Hematopoietic multipotent progenitor cell treated with erythropoietin and hydrocortisone succinate and interleukin-3 and kit ligand, for 6 days (in vitro differentiated cells): ENCODE results near the gene PPP1R12C.
"Not testable (repeated sequence)": the region's sequence is repeated elsewhere in the genome, so short reads cannot be mapped to it uniquely, and the experiment has no call there.

Source experiments
- DNase-seq: peaks from one replicate; pipeline ENCODE4 v3.0.0-alpha.2; 2015

Gene PPP1R12C

DNA sequence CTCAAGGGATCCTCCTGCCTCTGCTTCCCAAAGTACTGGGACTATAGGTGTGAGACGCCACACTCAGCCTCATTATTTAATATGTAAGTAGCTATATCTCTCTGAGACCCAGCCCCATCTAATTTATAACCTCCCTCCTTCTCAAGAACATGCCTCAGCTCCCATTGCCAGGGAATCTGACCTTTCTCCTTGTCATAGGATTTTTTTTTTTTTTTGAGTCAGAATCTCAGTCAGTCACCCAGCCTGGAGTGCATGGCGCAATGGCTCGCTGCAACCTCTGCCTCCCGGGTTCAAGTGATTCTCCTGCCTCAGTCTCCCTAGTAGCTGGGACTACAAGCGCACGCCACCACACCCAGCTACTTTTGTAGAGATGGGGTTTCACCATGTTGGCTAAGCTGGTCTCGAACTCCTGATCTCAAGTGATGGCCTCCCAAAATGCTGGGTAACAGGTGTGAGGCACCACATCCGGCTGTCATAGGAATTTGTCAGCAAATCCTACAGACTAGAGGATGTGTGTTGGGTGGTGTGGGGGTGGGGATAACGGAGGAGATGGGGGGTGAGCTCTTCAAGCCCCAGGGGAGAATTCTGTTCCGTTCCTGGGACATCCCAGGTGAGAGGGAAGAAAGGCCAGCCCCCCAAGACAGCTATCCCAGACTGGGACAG is 46.8 kb downstream of the PPP1R12C start:
- DNase-seq = no peak

GRCh38 chr19:55069865-55070197 is 47.6 kb downstream of the PPP1R12C start:
- no peak for DNase-seq

- no peak for DNase-seq
These were observed 48.2 kb downstream of the PPP1R12C start for GRCh38 chr19:55068950-55069864.

- DNase-seq = no peak
These were observed 49.6 kb downstream of the PPP1R12C start for GRCh38 chr19:55067869-55068268.

GRCh38 chr19:55066107-55066709 is 51.2 kb downstream of the PPP1R12C start:
- DNase-seq = no peak

DNA sequence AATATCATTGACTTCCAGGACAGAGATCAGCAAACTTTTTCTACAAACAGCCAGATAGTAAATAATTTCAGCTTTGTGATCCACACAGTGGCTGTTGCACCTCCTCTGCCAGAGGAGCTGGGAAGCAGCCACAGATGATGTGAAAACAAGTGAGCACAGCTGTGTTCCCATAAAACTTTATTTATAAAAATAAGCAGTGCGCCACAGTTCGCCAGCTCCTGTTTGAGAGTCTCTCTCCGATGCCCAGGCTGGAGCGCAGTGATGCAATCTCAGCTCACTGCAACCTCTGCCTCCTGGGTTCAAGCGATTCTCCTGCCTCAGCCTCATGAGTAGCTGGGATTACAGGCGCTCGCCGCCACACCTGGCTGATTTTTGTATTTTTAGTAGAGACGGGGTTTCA is 51.9 kb downstream of the PPP1R12C start:
- not testable (repeated sequence) for DNase-seq

GRCh38 chr19:55063492-55063843 is 54.0 kb downstream of the PPP1R12C start:
- no peak for DNase-seq

GRCh38 chr19:55062735-55063491 is 54.5 kb downstream of the PPP1R12C start, which contains the start of gene RDH13:
TSS of gene RDH13 (minus strand) at chr19:55063148. CDS start at chr19:55063032, 116 bp downstream.
- DNase-seq = peak; percentile 99

- DNase-seq = not testable (repeated sequence)
These were observed 57.1 kb downstream of the PPP1R12C start for GRCh38 chr19:55060287-55060686.

DNA sequence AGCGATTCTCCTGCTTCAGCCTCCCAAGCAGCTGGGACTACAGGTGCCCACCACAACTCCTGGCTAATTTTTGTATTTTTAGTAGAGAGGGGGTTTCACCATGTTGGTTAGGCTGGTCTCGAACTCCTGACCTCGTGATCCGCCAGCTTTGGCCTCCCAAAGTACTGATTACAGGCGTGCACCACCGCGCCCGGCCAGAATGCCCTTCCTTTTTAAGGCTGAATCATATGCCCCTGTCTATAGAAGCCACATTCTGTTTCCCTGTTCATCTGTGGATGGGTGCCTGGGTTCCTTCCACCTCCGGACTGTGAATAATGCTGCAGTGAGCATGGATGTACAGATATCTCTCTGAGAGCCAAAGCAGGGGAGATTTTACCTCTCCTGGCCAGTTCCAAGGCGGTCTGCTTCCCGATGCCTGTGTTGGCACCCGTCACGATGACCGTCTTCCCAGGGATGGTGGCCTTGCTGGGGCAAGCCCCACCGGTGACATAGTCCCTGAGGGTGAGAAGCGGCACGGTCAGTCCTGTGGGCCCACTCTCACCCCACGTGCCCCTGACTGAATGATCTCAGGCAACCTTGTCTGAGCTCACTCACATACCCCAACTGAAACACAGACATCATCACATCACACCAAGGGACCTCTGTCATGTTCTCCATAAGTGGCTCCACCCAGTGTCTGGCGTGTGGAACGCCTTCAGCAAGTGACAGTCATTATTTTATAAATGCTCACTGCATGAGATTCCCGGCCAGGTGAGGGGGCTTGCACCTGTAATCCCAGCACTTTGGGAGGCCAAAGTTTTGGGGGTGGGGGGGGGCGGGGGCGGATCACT is 58.4 kb downstream of the PPP1R12C start:
- DNase-seq = peak; percentile 40

DNA sequence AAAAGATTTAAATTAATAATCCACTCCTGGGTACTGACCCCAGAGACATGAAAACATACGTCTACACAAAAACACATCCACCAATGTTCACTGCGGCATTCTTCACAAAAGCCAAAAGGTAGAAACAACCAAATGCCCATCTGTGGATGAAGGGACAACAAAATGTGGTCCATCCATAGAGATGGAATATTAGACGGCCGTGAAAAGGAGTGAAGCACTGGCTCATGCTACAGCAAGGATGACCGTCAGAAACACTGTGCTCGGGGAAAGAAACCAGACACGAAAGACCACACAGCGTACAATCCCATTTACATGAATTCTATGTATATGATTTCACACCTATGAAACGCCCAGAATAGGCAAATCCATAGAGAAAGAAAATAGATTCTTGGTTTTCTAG is 60.6 kb downstream of the PPP1R12C start:
- DNase-seq = no peak

GRCh38 chr19:55053735-55054134 is 63.7 kb downstream of the PPP1R12C start:
- DNase-seq = no peak

- no peak for DNase-seq
These were observed 66.5 kb downstream of the PPP1R12C start for GRCh38 chr19:55050749-55051532.

GRCh38 chr19:55048446-55048845 is 69.0 kb downstream of the PPP1R12C start:
- no peak for DNase-seq

DNA sequence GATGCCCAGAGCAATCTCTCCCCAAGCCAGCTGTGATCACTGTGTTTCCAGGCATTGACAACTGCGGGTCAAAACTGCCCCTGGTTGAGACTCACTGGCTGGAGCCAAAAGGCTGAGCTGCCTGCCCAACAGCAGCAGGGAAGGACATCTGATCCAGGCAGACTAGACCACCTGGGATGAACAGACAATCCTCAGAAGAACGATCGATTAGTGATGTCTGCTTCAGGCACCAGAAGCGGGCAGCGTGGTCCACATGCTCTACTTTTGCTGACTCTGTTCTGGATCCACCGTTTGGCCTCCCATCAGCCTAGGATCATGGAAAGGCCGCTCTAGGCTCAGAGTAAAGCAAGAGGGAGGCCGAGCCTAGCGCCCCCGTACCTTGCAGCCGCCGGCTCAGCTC is 69.5 kb downstream of the PPP1R12C start:
- no peak for DNase-seq

DNA sequence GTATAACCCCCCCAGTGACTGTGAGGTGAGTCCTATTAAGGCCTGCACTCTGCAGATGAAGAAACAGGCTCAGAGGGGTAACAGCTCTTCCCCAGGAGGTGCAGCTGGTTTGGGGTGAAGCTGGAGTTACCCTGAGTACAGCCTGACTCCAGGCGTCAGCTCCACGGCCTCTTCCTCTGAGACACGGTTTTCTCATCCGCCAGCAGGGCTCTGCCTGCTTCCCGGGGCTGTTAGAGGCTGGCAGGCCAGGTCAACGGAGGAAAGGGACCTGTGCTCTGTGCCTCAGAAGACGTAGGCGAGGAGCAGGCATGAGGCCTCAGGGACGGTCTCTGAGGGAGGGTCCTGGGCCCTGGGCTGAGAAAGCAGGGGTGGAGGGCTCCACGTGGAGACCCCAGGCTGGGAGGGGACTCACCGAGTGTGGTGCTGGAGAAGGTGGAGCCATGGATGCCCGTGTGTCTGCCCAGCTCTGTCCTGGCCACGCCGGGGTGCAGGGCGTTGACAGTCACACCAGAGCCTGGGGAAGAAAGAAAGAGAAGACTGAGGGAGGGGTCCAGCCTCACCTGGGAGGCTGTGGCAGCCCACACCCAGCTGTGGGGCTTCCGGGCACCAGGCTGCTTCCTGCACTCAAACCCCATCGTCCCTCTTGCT is 70.3 kb downstream of the PPP1R12C start:
- no peak for DNase-seq

GRCh38 chr19:55044771-55045716 is 72.4 kb downstream of the PPP1R12C start:
- DNase-seq = no peak

- no peak for DNase-seq
These were observed 73.2 kb downstream of the PPP1R12C start for GRCh38 chr19:55044286-55044685.

DNA sequence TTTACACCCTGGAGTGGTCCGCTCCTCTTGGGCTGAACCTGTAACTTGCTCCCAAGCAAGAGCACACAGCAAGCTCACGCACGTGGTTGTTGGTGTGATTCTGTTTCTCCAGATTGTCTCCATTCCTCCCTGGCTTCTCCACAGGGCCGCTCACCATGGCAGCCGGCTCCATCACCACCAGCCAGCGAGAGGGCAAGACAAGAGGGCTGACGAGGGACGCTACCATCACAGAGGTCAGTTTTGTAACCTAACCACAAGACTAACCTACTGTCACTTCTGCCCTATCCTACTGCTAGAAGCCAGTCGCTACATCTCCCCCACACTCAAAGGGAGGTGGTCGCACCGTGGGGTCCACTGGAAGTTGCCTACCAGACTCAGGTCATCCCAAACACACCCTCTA is 74.7 kb downstream of the PPP1R12C start:
- no peak for DNase-seq

- no peak for DNase-seq
These were observed 75.1 kb downstream of the PPP1R12C start for GRCh38 chr19:55042344-55042678.
